GM12878 (cell line): ENCODE measurements around the gene PCYOX1L. TPM values are rescaled to one million over a fixed set of nuclear protein-coding genes. Genes with fewer than 3 reads are reported as not detected.

ENCODE experiments used
- BHLHE40 ChIP-seq, 2 experiments: fragments of 450-650 bp in 1 of 2; IDR thresholded peaks; 2 replicates each; pipeline ENCODE4 v1.6.1; 2011 to 2017; ENCODE audit warnings: low read depth in 2 of 2, borderline replicate concordance in 1 of 2, improper control_type of control experiment in 1 of 2, low read length in 1 of 2, mild to moderate bottlenecking in 1 of 2
- CBX3 ChIP-seq: fragments of 200-600 bp; sonication (generic); IDR thresholded peaks from 2 replicates; pipeline ENCODE4 v1.6.1; 2016; ENCODE audit warnings: low read depth, borderline replicate concordance
- DPF2 ChIP-seq: fragments of 450-650 bp; IDR thresholded peaks from 2 replicates; pipeline ENCODE4 v1.6.1; 2017; ENCODE audit warnings: mild to moderate bottlenecking
- EP300 ChIP-seq, 2 experiments: fragments of 150-350 bp in 1 of 2; IDR thresholded peaks; 2 replicates each; pipeline ENCODE4 v1.6.1; 2011 to 2012; ENCODE audit warnings: low read depth in 2 of 2, low read length in 2 of 2, borderline replicate concordance in 1 of 2, improper control_type of control experiment in 1 of 2, inconsistent platforms in 1 of 2; ENCODE audit not compliant: control insufficient read depth in 1 of 2
- HCFC1 ChIP-seq: fragments of 150-350 bp; IDR thresholded peaks from 2 replicates; pipeline ENCODE4 v1.6.1; 2014; ENCODE audit warnings: low read length
- HDAC2 ChIP-seq: fragments of 200-600 bp; sonication (generic); IDR thresholded peaks from 2 replicates; pipeline ENCODE4 v1.6.1; 2017
- KAT2A ChIP-seq: conservative IDR thresholded peaks from 2 replicates; pipeline ENCODE4 v1.6.1; 2011; ENCODE audit warnings: low read depth, low read length; ENCODE audit not compliant: control insufficient read depth
- MYC ChIP-seq: IDR thresholded peaks from 2 replicates; pipeline ENCODE4 v1.6.1; 2011; ENCODE audit warnings: mild to moderate bottlenecking, low read length, moderate library complexity, inconsistent platforms; ENCODE audit not compliant: insufficient read depth, insufficient replicate concordance, insufficient read length, severe bottlenecking
- NFYB ChIP-seq: IDR thresholded peaks from 2 replicates; pipeline ENCODE4 v1.6.1; 2011; ENCODE audit warnings: low read depth, mild to moderate bottlenecking, low read length, improper control_type of control experiment, moderate library complexity; ENCODE audit not compliant: insufficient read depth
- NR2C1 ChIP-seq: fragments of 450-650 bp; IDR thresholded peaks from 2 replicates; pipeline ENCODE4 v1.6.1; 2017; ENCODE audit warnings: antibody characterized with exemption, mild to moderate bottlenecking, moderate library complexity
- RCOR1 ChIP-seq: conservative IDR thresholded peaks from 2 replicates; pipeline ENCODE4 v1.6.1; 2012; ENCODE audit warnings: low read depth, low read length, improper control_type of control experiment
- SMAD1 ChIP-seq: fragments of 450-650 bp; IDR thresholded peaks from 2 replicates; pipeline ENCODE4 v1.6.1; 2018; ENCODE audit warnings: mild to moderate bottlenecking, low read depth; ENCODE audit not compliant: partially characterized antibody
- SRF ChIP-seq, 2 experiments: IDR thresholded peaks; 2 replicates each; pipeline ENCODE4 v1.6.1; 2011; ENCODE audit warnings: low read depth in 2 of 2, low read length in 2 of 2, mild to moderate bottlenecking in 1 of 2, moderate library complexity in 1 of 2
- STAT1 ChIP-seq: fragments of 450-650 bp; conservative IDR thresholded peaks from 2 replicates; pipeline ENCODE4 v1.6.1; 2014; ENCODE audit warnings: antibody characterized with exemption, mild to moderate bottlenecking
- TCF7 ChIP-seq: IDR thresholded peaks from 2 replicates; pipeline ENCODE4 v1.6.1; 2014; ENCODE audit warnings: antibody characterized with exemption, borderline replicate concordance
- ZNF622 ChIP-seq: fragments of 450-650 bp; IDR thresholded peaks from 2 replicates; pipeline ENCODE4 v1.6.1; 2017; ENCODE audit warnings: mild to moderate bottlenecking, inconsistent platforms
- polyA plus RNA-seq, 11 experiments: library from polyadenylated mRNA; depleted of rRNA in 4 of 11; unstranded in 6 of 11; stranded (reverse) in 5 of 11; fragments of >200 nt; fragmentation: Nextera tagmentation in 4 of 11; fragmentation: Illumina TruSeq in 1 of 11; extraction: Ambion mirVana in 4 of 11; extraction: Trizol in 1 of 11; gene quantifications; 1 replicate in 1 of 11; 2 replicates in 10 of 11; pipeline versions ENCODE4 v1.2.1 to v1.2.3, GENCODE V29; 2011 to 2016; ENCODE audit warnings: inconsistent platforms in 2 of 11, missing spikeins in 2 of 11, low read depth in 1 of 11
- total RNA-seq, 4 experiments: library from RNA; depleted of rRNA in 3 of 4; stranded (reverse); fragments of >200 nt in 3 of 4; fragmentation: Illumina TruSeq in 1 of 4; extraction: Trizol in 1 of 4; gene quantifications; 2 replicates each; pipeline versions ENCODE4 v1.2.1 to v1.2.3, GENCODE V29; 2013 to 2021
- TF ChIP-seq, protein P1 (sequence below): IDR thresholded peaks from 2 replicates; pipeline ENCODE4 v1.6.1; 2011; ENCODE audit warnings: borderline replicate concordance, low read depth, mild to moderate bottlenecking, moderate library complexity, mixed read lengths, low read length; ENCODE audit not compliant: insufficient read depth; ENCODE audit errors: extremely low read length
- TF ChIP-seq, protein P2 (sequence below): fragments of 450-650 bp; IDR thresholded peaks from 2 replicates; pipeline ENCODE4 v1.6.1; 2018; ENCODE audit warnings: mild to moderate bottlenecking, low read depth, moderate library complexity; ENCODE audit not compliant: partially characterized antibody
- TF ChIP-seq, protein P3 (sequence below): fragments of 450-650 bp; IDR thresholded peaks from 2 replicates; pipeline ENCODE4 v1.6.1; 2017; ENCODE audit warnings: borderline replicate concordance
- TF ChIP-seq, protein P4 (sequence below): fragments of 450-650 bp; IDR thresholded peaks from 2 replicates; pipeline ENCODE4 v1.6.1; 2017; ENCODE audit warnings: low read depth, mild to moderate bottlenecking, moderate library complexity
- TF ChIP-seq, protein P5 (sequence below): IDR thresholded peaks from 2 replicates; pipeline ENCODE4 v1.6.1; 2012; ENCODE audit warnings: low read length, inconsistent platforms

The PCYOX1L gene
- total and polyA plus RNA-seq, 10 of the 15 experiments (the other 5 are each of a cell fraction or from before 2014, with no cell fraction given): 2.9 to 17.0 (median 12.9) TPM

DNA sequence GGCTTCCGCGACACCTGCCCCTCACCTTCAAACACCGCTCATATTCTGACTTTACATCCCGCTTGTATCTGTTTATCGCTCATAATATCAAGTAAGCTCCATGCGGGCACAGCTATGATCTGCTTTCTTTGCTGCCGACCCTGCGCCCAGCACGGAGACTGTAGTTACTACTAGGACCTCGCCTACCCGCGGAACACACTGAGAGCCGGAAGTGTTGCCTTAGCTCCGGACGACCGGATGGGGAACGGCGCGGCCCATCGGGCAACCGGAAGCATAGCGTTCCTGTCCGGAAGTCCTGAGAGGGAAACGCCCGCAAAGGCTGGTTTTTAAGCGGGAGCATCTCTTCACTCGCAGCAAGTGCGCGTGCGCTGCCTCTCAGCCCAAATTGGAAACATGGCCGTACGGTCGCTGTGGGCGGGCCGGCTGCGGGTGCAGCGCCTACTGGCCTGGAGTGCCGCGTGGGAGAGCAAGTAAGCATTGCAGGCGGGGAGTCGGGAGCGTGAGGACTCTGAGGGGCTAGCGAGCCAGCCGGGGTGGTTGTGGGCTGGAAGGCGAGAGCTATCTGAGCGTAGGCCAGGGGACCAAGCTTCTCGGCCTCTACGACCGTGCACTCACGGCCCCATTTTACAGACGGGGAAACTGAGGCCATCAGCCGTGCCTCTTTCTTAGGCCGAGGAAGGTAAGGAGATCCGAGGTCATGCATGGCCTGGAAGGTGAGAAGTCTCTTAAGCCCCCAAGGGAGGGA is 12.5 kb upstream of the PCYOX1L start, which contains the start of gene GRPEL2 (continued):
- TF ChIP-seq NFYB (no peak), SRF (IDR thresholded peaks at IDR 0.05; ENCODE audit: low read depth in 2 of 2, low read length in 2 of 2) (peak; percentile 68 to 90), HCFC1 (peak; percentile 74), STAT1 (0 out of 2 replicates have a peak, but pooled peaks have one; percentile 51), BHLHE40 (IDR thresholded peaks at IDR 0.05; ENCODE audit: borderline replicate concordance in 1 of 2, low read depth in 2 of 2, low read length in 1 of 2) (no peak; a peak in 1 of 4 replicates), MYC (no peak), EP300 (IDR thresholded peaks at IDR 0.05; ENCODE audit: borderline replicate concordance in 1 of 2, control insufficient read depth in 1 of 2, low read depth in 2 of 2, low read length in 2 of 2) (no peak), TCF7 (no peak), DPF2 (no peak; the same call in none of the 2 replicates), CBX3 (no peak), ZNF622 (no peak), SMAD1 (peak; percentile 70), HDAC2 (no peak), NR2C1 (peak; percentile 77), RCOR1 (no peak; the same call in 1 of the 2 replicates), KAT2A (no peak)
- TF ChIP-seq, protein P1, sequence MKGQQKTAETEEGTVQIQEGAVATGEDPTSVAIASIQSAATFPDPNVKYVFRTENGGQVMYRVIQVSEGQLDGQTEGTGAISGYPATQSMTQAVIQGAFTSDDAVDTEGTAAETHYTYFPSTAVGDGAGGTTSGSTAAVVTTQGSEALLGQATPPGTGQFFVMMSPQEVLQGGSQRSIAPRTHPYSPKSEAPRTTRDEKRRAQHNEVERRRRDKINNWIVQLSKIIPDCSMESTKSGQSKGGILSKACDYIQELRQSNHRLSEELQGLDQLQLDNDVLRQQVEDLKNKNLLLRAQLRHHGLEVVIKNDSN: no peak
- TF ChIP-seq, protein P2, sequence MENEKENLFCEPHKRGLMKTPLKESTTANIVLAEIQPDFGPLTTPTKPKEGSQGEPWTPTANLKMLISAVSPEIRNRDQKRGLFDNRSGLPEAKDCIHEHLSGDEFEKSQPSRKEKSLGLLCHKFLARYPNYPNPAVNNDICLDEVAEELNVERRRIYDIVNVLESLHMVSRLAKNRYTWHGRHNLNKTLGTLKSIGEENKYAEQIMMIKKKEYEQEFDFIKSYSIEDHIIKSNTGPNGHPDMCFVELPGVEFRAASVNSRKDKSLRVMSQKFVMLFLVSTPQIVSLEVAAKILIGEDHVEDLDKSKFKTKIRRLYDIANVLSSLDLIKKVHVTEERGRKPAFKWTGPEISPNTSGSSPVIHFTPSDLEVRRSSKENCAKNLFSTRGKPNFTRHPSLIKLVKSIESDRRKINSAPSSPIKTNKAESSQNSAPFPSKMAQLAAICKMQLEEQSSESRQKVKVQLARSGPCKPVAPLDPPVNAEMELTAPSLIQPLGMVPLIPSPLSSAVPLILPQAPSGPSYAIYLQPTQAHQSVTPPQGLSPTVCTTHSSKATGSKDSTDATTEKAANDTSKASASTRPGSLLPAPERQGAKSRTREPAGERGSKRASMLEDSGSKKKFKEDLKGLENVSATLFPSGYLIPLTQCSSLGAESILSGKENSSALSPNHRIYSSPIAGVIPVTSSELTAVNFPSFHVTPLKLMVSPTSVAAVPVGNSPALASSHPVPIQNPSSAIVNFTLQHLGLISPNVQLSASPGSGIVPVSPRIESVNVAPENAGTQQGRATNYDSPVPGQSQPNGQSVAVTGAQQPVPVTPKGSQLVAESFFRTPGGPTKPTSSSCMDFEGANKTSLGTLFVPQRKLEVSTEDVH: peak; percentile 95
- TF ChIP-seq, protein P3, sequence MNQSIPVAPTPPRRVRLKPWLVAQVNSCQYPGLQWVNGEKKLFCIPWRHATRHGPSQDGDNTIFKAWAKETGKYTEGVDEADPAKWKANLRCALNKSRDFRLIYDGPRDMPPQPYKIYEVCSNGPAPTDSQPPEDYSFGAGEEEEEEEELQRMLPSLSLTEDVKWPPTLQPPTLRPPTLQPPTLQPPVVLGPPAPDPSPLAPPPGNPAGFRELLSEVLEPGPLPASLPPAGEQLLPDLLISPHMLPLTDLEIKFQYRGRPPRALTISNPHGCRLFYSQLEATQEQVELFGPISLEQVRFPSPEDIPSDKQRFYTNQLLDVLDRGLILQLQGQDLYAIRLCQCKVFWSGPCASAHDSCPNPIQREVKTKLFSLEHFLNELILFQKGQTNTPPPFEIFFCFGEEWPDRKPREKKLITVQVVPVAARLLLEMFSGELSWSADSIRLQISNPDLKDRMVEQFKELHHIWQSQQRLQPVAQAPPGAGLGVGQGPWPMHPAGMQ: no peak
- TF ChIP-seq, protein P4, sequence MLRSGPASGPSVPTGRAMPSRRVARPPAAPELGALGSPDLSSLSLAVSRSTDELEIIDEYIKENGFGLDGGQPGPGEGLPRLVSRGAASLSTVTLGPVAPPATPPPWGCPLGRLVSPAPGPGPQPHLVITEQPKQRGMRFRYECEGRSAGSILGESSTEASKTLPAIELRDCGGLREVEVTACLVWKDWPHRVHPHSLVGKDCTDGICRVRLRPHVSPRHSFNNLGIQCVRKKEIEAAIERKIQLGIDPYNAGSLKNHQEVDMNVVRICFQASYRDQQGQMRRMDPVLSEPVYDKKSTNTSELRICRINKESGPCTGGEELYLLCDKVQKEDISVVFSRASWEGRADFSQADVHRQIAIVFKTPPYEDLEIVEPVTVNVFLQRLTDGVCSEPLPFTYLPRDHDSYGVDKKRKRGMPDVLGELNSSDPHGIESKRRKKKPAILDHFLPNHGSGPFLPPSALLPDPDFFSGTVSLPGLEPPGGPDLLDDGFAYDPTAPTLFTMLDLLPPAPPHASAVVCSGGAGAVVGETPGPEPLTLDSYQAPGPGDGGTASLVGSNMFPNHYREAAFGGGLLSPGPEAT: peak; percentile 69; the same call in 1 of the 2 replicates
- TF ChIP-seq, protein P5, sequence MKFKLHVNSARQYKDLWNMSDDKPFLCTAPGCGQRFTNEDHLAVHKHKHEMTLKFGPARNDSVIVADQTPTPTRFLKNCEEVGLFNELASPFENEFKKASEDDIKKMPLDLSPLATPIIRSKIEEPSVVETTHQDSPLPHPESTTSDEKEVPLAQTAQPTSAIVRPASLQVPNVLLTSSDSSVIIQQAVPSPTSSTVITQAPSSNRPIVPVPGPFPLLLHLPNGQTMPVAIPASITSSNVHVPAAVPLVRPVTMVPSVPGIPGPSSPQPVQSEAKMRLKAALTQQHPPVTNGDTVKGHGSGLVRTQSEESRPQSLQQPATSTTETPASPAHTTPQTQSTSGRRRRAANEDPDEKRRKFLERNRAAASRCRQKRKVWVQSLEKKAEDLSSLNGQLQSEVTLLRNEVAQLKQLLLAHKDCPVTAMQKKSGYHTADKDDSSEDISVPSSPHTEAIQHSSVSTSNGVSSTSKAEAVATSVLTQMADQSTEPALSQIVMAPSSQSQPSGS: no peak
